SHP77 treated with DMSO at 0.1 percent for 48 hours (cell line): Measurements from ENCODE around the gene FOXQ1.

Source experiments
- DNase-seq: peaks from one replicate; lab custom pipeline; 2025; lab: John Stamatoyannopoulos, UW

Gene FOXQ1

GRCh38 chr6:1363729-1364572, 52.1 kb downstream of the FOXQ1 start:
- no peak for DNase-seq
